Fibroblast of skin of right quadriceps (primary cell): Measurements from ENCODE around the gene APEH.
A peak's percentile ranks its signal among the peaks of the same experiment; 100 is the strongest.
"Not testable (repeated sequence)": the region's sequence is repeated elsewhere in the genome, so short reads cannot be mapped to it uniquely, and the experiment has no call there.

Source experiments
- DNase-seq: peaks from one replicate; pipeline ENCODE4 v3.0.0-alpha.2; 2013

Gene APEH

DNA sequence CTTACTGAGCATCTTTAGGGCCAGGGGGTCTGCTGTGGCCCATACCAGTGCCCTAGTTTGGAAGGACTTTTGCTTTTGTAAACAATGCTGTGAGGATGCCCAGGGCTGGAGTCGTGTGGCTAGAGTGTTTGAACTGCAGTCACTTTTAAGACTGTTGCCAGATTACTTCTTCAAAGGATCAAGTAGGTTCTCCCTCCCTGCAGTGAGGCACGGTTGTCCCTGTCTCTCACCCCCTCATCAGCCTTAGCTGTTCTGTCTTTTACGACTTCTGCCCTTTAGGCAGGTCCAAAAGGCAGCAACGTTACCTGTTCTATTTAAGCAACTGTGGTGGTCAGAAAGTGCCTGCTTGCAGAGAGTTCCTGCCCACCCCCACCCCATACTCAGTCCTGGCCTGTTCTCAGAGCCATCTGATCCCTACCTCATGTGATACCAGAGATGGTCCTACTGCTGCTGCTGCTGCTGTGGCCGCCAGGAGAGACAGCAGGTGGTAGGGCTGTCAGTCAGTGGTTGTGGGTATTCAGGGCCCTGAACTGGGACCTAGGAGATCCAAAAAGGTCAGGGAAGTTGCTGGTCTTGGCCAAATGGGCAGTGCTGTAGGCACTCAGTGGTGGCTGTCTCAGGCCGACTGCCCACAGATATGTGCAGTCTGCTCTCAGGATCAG lies 20.4 kb downstream of the APEH start:
- DNase-seq = not testable (repeated sequence)

GRCh38 chr3:49695350-49696015 lies 21.3 kb downstream of the APEH start:
- DNase-seq = not testable (repeated sequence)

DNA sequence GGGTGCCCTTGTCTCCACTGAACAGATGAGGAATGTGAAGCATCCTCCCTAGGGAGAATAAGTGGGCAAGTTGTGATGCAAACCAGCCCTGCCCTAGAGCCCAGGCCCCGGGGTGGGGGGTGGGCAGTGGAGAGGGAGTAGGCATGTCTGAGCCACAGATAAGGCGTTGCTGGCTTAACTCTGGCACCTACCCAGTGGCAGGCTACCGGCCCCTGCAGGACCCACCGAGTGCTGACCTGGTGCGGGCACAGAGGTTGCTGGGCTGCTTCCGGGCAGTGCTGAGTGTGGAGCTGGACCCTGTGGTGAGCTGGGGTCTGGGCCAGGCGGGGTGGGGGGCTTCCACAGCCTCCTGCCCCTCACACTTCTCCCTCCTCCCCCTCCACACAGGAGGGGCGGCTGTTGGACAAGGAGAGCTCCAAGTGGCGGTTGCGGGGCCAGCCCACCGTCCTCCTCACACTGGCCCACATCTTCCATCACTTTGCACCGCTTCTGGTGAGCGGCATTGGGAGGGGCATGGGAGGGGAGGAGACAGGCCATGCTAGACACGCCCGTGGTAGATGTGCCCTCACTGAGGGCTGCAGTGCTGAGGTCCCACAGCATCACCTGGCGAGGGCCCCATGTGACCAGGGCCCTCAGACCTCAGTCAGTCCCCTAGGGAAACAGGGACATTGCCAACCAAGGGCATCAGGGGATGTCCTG lies 25.3 kb downstream of the APEH start:
- no peak for DNase-seq

DNA sequence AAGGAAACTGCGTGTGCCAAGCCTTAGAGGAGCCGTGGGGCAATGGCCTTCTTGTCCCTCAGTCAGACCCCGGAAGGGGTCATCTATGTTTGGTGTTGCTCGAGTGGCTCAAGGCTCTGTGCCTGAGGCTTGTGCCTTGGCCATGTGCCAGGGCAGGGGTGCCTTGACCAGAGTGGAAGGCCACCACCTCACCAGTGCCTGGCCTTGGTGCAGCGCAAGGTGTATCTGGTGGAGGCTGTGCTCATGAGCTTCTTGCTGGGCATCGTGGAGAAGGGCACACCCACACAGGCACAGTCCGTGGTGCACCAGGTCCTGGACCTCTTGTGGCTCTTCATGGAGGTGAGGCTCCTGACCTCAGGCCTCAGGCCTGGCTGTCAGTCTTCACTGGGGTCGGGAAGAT lies 25.9 kb downstream of the APEH start:
- no peak for DNase-seq

DNA sequence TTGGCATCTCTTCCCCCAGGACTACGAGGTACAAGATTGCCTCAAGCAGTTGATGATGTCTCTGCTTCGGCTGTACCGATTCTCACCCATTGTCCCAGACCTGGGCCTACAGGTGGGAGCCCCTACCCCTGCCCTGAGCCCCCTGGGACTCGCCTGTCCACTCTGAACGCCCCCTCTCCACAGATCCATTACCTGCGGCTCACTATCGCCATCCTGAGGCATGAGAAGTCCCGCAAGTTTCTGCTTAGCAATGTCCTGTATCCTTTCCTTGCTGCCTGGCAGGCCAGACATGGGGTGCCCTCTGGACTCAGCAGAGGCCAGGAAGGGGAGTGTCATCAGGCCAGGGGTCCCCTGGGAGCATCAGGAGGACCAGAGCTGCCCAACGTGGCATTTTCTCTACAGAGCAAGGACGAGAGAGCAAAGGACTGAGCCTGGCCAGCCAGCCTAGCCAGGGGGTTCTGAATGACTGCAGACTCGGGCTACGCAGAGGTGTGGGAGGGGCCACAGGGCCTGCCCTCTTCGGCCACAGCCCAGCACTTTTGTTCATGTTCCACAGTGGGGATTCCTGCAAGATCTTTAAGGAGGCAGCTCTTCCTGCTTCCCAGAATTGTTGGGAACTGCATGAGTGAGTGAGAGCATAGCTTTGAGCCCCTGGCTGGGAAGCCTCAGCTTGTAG lies 26.4 kb downstream of the APEH start:
- DNase-seq = no peak

DNA sequence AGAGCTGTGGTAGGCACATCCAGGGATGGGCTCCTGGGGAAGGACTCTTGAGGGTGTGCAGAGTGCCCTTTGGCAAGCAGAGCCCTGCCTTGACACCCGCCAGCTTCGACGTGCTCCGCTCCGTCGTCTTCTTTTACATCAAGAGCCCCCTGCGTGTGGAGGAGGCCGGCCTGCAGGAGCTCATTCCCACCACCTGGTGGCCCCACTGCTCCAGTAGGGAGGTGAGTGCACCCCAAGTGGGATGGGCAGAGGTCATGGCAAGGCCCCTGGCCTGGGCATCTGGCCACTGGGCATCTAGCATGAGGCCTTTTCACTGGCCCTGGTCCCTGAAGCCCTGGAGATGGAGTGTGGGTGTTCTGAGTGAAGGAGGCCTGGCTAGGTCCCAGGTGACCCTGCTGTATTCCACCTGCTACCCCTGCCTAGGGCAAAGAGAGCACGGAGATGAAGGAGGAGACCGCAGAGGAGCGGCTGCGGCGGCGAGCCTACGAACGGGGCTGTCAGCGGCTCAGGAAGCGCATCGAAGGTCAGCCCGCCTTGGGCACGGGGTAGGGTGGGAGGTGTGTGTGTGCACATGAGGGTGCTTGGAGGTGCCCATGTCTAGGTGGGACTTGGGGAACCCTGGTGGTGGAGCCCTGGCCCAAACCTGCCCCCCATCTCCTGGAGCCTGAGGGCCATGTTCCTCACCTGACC lies 27.4 kb downstream of the APEH start:
- DNase-seq = no peak

DNA sequence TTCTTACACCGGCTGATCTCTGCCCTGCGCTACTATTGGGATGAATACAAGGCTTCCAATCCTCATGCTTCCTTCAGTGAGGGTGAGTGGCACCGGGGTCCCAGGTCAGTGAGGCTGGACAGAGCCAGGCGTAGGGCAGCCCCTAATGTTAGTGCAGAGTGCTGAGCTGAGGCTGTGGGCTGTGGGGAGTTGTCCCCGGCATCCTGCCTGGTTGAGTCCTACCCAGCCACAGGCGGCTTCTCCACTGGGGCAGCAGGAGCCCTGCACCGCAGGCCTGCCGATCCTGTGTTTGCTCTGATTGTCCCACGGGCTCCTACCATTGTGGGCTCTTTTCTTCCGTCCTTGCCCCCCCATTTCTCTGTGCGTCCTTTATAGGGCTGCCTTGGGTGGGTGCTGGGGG lies 28.5 kb downstream of the APEH start:
- no peak for DNase-seq

DNA sequence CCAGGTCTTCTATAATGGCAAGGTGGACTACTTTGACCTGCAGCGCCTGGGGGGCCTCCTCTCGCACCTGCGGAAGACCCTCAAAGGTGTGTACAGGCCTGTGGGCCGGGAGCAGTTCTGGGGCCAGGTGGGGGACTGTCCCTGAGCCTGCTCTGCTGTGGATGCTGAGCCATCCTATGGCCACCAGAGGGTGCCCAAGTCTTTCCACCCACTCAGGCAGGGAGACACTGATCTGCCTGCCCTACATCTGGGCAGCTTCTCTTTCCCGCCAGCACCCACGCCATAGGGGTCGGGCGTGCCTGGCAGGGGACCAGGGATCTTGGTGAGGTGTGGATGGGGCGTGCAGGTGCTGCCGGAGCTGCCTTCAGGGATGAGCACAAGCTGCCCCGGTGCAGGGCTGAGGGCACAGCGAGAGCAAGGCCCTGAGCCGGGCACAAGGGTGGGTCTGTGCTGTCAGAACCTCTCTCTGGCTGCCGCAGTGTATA lies 29.3 kb downstream of the APEH start:
- DNase-seq = peak; percentile 54

DNA sequence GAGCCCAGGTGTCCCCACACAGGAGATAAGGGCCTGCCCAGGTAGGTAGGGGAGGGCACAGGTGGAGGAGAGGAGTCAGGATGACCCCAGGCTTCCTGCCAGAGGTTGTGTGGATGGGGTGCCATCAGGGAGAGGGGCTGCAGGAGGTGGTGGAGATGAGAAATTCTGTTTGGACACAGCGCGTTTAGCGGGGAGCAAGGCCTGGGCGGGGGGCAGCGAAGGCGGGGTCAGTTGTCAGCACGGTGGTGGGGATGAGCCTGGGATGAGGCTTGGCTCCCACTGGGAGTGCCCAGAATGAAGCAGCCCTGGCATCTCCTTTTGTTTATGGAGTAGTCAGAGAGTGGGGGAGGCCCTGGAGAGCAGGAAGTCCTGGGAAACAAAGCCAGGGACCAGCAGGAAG lies 29.8 kb downstream of the APEH start:
- no peak for DNase-seq

DNA sequence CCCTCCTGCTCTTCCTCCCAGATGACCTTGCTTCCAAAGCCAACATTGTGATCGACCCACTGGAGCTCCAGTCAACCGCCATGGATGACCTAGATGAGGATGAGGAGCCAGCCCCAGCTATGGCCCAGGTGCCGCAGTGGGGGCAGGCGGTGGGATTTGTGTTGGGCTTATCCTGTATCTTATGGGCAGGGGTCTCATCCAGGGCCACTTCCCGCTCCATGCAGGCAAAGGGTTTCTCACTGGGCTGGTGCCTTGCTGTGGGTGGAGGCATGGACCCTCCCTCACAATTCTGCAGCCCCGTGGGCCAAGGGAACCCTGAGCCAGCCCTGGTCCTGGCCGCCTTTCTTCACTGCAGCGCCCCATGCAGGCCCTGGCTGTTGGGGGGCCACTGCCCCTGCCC lies 30.5 kb downstream of the APEH start:
- no peak for DNase-seq

DNA sequence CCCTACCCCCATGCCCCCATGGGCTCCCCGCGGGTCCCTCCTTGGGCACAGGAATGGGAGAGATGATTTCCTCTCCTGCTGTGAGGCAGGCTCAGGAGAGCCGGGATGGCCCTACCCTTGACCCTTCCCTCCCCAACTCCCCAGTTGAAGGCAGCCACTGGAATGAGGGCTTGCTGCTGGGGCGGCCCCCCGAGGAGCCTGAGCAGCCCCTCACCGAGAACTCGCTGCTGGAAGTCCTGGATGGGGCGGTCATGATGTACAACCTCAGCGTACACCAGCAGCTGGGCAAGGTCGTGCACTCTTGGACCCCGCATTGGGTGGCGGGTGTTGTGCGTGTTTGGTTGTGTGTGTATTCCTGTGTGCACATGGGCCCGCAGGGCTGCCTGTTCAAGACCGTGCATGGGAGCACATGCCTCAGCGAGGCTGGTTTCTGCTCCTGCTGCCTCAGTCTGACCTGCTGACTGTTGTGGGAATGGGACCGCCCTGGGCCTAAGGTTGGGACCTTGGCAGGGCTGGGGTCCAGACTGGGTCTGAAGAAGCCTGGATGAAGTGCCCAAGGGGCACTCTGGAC lies 31.3 kb downstream of the APEH start:
- no peak for DNase-seq

DNA sequence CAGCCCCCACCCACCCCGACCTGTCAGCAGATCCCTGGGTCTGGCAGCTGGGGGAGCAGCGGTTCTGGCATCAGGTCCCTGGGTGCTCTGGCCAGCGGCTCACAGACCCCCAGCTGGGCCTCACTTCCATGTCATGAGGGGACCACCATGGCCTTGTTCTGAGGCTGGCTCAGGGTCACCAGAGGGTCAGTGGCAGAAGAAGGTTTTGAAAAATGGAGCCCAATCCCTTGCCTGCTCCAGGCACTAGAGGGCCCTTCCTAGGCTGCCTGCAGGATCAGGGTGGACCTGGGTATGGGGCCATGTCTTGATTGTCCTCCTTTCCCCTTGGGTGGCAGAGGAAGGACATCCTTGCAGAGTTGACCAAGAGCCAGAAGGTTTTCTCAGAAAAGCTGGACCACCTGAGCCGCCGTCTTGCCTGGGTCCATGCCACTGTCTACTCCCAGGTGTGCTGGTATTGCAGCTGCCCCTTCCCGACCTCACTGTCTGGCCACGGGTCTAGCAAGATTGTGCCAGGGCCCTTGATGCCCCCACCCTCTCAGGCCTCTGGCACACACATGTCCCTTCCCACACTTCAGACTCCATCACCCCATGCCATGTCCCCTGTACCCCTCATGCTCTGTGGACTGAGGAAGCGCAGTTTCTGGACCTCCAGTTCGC lies 32.4 kb downstream of the APEH start:
- DNase-seq = no peak

GRCh38 chr3:49707113-49707480 lies 32.9 kb downstream of the APEH start:
- no peak for DNase-seq

DNA sequence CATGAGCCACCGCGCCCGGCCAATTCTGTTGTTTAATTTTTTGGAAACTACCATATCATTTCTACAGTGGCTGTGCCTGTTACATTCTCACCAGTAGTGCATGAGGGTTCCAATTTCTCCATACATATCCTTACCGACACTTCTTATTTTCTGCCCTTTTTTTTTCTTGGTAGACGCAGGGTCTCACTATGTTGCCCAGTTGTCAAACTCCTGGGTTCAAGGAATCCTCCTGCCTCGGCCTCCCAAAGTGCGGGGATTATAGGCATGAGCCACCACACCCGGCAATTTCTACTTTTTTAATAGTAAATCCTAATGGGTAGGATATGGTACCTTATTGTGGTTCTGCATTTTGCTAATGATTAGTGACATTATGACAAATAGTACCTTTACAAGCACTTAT lies 35.7 kb downstream of the APEH start:
- DNase-seq = no peak

DNA sequence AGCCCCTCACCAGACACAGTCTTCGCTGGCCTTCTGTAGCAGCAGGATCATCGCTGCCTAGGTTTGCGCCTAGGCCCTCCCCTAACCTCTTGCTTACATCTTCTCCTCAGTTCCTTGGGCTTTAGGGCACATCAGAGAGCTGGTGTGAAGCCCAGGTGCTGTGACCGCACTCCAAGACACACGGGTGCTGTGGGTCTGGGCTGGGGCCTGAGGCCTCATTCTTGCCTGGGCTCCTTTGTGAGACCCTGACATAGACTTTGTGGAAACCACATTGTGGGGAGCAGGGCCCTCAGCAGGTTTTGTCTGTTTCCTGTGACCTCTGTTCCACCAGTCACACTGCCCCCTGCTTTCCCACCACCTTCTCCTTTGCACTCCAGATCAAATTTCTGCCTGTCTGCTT lies 37.3 kb downstream of the APEH start:
- DNase-seq = no peak

DNA sequence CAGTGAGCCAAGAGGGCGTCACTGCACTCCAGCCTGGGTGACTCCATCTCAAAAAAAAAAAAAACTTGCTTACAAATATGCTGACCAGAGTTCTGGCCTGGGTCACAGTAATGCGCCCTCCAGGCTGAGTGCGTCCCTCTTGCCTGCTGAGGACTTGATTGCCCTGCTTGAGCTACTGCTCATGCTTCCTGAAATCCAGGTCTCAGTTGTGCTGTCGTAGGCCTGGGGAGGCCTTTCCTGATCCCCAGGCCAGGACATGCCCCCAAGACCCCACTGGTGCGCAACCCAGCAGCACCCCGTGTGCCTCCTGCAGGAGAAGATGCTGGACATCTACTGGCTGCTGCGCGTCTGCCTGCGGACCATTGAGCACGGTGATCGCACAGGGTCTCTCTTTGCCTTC lies 38.0 kb downstream of the APEH start:
- DNase-seq = no peak

DNA sequence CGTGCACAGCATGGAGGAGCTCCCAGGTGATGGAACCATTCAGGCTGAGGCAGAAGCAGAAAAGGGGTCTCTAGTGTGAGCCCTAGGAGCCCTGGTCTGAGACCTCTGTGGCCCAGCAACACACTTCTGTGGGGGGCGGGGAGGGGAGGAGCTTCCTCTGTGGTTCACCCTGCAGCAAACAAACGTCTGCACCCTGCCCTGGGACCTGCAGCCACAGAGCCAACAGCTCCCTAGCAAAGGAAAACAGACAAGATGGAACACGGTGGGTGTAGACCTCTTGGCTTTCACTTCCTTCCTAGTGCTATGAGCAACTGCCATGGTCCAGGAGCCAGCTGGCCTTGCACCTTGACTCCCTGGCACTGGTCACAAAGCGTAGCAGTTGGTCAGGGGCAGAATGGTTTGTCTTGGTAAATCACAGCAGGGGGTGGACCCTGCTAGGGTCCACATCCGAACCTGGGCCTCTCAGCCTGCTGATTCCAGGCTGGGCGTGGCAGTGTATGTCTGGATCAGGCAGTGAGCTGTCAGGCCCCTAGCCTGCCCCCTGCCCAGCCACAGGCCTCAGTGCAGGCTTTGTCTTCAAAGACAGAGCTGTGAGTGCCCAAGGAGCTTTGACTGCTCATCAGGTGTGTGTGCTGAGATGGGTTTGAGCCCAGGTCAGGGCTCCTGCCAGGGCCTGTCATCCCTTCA lies 38.6 kb downstream of the APEH start:
- DNase-seq = no peak

DNA sequence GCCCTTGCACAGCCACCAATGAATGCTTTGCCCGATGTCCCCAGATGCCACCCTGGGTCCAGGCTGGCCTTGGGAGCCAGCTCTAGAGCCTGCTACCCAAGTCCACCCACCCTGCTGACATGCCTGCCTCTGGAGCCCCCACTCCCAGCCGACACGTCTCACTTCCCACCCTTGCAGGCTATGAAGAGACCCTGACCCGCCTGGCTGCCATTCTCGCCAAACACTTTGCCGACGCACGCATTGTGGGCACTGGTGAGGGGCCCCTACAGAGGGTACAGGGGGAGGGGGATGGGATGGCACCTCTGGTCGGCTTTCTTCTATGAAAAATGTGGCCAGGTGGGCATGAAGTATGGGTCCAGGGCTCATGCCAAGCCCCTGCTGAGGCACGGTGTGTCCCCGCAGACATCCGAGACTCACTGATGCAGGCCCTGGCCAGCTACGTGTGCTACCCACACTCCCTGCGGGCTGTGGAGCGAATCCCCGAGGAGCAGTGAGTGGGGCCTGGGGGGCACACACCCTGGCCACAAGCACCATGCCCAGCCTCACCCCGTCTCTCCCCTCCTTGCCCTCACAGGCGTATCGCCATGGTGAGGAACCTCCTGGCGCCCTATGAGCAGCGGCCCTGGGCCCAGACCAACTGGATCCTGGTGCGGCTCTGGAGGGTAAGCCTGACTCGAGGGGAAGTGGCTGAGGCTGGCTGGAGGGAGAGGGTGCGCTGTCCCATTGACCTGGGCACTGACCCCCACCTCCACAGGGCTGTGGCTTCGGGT lies 39.4 kb downstream of the APEH start:
- no peak for DNase-seq

- DNase-seq = no peak
These were observed 40.8 kb downstream of the APEH start for GRCh38 chr3:49714728-49715550.

DNA sequence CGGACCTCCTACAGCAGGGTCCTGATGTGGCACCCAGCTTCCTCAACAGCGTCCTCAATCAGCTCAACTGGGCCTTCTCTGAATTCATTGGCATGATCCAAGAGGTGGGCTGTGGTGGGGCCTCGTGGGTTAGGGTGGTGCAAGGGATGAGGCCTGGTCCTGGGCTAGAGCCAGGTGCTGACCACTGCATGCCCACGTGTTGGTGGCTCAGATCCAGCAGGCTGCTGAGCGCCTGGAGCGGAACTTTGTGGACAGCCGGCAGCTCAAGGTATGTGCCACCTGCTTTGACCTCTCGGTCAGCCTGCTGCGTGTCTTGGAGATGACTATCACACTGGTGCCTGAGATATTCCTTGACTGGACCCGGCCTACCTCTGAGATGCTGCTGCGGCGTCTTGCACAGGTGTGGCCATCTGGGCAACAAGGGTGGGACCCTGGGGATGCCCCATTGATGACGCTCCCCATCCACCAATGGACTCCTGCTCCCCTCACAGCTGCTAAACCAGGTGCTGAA lies 41.5 kb downstream of the APEH start:
- DNase-seq = no peak
